Neural cell (in vitro differentiated cells): Measurements from ENCODE around the gene TMEM187.

Experiments used
- CTCF ChIP-seq: fragments of 450-650 bp; IDR thresholded peaks from 2 replicates; pipeline ENCODE4 v1.5.1; 2014; ENCODE audit warnings: antibody characterized with exemption, mild to moderate bottlenecking, moderate library complexity; ENCODE audit not compliant: poor library complexity, severe bottlenecking
- TAF1 ChIP-seq: IDR thresholded peaks from 2 replicates; pipeline ENCODE4 v1.6.1; 2012; ENCODE audit warnings: low read depth

GRCh38 chrX:153932220-153932915 lies 40.2 kb upstream of the TMEM187 start:
- TF ChIP-seq CTCF (no peak), TAF1 (no peak)
